ENCODE data around the gene PLXND1.

GRCh38 chr3:129558081-129558771, 48.2 kb downstream of the PLXND1 start:
- TF ChIP-seq CTCF (conservative IDR thresholded peaks at IDR 0.05; ENCODE audit: low read length) (no peak), EZH2phosphoT487 (IDR thresholded peaks at IDR 0.05; ENCODE audit: borderline replicate concordance) (no peak)
